HG03378 (cell line): ENCODE data around the gene AGRN.
"Not testable (repeated sequence)": the region's sequence is repeated elsewhere in the genome, so short reads cannot be mapped to it uniquely, and the experiment has no call there.

Experiments used
- ATAC-seq: cut with Tn5 transposase; IDR thresholded peaks from one replicate; pipeline ENCODE4 v1.9.1; 2021; ENCODE audit warnings: mild to moderate bottlenecking, moderate library complexity; ENCODE audit not compliant: unreplicated experiment

AGRN gene

GRCh38 chr1:1020000-1020404 is at the start of gene AGRN:
AGRN (plus strand) TSS chr1:1020120; CDS start chr1:1020173, 53 bp downstream.
- ATAC-seq = no peak

- no peak for ATAC-seq
Observed at GRCh38 chr1:970242-970972, 49.5 kb upstream of the AGRN start.

GRCh38 chr1:970973-971730 is 48.8 kb upstream of the AGRN start:
- no peak for ATAC-seq

- ATAC-seq = no peak
Observed at GRCh38 chr1:971751-972506, 48.0 kb upstream of the AGRN start.

- ATAC-seq = no peak
Observed at GRCh38 chr1:972726-973458, 47.0 kb upstream of the AGRN start.

GRCh38 chr1:973459-974292 is 46.2 kb upstream of the AGRN start:
- ATAC-seq = no peak

DNA sequence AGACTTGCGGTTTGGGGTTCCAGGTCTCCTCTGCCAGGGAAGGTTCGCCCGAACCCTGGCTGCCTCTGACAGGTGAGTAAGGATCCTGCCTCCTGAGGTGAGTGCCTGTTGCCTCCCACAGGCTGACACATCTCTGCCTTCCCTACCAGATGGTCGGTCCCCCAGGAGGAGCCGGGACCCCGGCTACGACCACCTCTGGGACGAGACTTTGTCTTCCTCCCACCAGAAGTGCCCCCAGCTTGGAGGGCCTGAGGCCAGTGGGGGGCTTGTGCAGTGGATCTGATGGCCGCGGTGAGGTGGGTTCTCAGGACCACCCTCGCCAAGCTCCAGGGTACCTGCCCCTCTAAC is 45.7 kb upstream of the AGRN start:
- ATAC-seq = no peak

- no peak for ATAC-seq
Observed at GRCh38 chr1:974687-975328, 45.1 kb upstream of the AGRN start.

GRCh38 chr1:975365-975764 is 44.6 kb upstream of the AGRN start:
- ATAC-seq = no peak

GRCh38 chr1:975896-976683 is 43.8 kb upstream of the AGRN start:
- ATAC-seq = no peak

GRCh38 chr1:976791-977190 is 43.1 kb upstream of the AGRN start:
- ATAC-seq = not testable (repeated sequence)

GRCh38 chr1:978069-978834 is 41.7 kb upstream of the AGRN start:
- no peak for ATAC-seq

DNA sequence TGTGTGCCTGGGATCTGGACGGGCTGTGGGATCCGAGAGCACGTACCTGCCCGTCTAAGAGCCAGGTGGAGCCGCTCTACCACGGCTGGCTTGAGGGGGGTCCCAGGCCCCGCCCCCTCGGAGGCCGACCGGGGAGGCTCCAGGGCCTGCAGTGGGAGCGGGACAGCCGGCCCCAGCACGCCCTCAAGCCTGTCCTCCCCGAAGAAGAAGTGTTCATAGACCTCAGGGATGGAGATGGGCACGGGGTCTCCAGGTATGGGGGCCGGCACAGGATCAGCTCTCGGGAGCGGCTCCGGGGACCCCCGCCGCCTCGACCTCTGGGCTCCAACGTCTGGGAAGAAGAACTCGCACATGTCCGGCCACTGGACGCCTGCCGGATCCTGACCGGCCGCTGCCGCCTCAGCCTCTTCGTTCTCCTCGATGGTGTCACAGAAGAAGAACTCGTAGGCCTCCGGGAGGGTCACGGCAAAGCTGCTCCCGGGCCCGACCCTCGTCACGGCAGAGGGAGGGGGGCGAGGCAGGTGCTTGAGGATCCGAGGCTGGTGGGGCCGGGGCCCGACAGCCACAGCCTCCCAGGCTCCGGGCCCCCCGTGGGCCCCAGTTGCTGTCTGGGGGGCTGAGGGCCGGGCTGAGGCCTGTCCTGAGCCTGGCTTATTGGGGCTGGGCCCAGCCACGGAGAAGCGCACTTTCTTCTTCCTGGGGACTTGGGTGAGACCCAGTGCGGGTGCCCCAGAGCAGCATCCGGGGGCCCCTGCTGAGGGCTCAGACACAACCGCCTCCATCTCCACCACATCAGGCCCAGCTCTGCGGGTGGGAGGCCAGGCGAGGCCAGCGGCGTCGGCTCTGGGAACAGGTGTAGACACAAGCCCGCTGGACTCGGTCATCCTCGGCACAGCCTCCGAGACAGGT is 40.8 kb upstream of the AGRN start:
- ATAC-seq = no peak

DNA sequence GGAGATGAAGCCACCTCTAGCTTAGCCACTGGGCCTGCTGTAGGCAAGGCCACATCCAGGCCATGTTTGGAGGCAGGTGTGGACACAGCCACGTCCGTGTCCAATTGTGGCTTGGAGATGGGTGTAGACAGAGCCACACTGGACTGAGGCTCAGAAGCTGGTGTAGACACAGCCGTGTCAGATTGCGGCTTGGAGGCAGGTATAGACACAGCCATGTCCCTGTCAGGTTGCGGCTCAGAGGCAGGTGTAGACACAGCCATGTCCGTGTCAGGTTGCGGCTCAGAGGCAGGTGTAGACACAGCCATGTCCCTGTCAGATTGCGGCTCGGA is 40.2 kb upstream of the AGRN start:
- ATAC-seq = no peak

DNA sequence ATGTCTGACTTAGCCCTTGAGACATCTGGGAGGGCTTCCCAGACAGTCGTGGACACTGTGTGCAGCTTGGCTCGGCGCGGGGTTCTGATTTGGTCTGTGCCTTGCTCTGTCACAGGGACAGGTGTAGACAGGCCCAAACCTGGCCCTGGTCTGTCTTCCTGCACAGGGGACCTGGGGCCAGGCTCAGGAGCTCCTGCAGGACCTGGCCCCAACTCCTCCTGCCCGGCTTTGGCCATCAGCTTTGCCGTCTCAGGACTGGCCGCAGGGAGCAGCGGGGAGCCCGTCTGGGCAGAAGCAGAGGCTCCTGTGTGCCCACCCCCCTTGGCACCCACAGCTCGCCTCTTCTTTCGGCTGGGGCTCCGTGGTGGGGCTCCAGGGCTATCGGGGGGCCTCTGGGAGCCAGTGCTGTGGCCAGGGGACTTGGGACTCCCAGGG is 39.8 kb upstream of the AGRN start:
- ATAC-seq = no peak

- no peak for ATAC-seq
Observed at GRCh38 chr1:980602-981395, 39.1 kb upstream of the AGRN start.
